Pons (tissue), 1 donor: ENCODE measurements around the gene KAZALD1.

ENCODE experiments used
- DNase-seq: peaks from one replicate; pipeline ENCODE4 v3.0.0-alpha.2; 2016; ENCODE audit warnings: low spot score

KAZALD1 gene

DNA sequence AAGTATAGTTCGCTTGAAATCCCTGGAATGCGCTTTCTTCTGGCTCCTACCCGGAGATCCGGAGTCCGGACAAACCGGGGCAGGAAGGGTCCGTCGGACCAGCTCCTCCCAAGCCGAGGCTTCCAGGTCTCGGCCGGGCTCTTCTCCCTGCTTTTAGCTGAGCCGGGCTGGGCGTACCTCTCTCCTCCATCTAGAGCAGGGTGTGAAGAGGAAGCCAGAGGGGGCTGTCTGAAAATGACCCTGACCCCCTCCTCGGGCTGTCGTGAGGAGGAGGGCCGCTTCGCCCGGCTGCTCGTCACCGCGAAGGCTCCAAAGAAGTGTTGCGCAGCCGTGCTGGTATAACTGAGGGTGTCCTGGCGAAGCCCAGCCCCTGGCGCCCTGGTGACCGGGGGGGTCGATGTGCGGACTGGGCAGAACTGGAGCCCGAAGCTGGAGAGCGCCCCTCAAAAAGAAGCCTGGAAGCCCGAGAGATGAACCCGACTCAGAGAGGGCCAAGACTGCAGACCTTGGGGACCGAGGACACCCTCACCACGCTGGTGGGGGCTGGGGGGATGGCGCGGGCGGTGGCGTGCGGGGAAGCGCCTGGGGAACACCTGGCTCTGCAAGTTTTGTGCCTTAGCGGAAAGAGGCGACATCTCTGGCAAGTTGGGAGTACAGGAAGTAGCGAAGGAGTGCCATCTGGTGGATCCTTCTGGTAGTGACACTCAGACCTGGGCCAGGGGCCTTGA is 5.7 kb downstream of the KAZALD1 start:
- peak; percentile 78 for DNase-seq

DNA sequence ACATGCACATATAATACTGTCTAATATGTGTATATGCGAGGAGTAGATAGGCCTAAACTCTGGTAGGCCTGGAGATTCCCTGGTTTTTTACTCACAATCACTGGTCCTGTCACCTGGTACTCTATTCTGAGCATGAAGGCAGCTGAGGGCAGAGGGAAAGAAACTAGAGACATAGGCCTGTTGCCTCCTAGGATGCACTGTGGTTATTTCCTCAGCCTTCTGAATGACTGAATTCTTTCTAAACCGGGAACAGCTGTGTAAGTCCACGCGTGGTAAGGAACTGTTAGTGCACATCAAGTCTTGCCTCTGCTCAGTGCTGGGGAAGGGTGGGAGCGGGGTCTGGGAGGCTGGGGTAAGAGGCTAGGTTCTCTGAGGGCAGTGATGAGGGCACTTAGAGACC is 7.7 kb downstream of the KAZALD1 start:
- no peak for DNase-seq

DNA sequence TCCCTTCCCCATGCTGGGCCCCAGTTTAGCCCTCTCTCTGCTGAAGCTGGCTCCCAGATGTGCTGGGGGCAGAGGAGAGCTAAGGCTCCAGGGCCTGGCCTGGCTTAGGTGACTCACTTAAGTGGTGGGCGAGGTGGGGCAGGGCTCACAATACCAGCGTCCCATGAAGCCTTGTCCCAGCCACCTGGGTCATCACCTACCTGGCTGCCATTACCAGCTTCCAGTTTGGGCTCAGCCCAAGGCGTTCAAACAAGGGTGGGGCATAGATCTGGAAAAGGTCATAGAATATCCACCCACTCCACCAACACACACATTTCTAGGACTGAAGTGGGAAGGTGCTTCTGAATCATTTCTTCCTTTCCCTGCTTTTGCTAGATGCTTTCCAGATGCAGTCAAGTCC is 8.3 kb downstream of the KAZALD1 start:
- no peak for DNase-seq

DNA sequence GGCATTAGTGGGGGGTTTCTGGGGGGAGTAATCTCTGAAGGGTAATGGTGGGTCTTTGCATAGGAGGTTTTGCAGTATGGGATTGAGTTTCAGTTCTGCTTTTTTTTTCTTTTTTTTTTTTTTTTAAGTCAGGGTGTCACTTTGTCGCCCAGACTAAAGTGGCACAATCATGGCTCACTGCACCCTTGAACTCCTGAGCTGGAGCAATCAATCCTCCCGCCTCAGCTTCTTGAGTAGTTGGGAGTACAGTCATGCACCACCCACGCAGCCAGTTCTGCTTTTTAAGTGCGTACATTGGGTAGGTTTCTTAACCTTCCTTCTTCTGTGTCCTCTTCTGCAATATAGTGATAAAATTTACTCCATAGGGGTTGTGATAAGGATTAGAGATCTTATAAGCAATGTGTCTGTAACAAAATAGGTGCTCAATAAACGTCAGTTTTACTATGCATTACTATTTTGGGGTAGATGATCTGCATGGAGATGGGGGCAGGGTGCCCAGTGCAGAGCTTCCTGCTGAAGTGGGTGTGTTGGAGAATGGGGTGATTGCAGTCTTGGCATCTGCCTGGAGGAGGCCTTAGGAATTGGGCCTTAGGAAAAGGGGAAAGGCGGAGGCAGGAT is 9.6 kb downstream of the KAZALD1 start:
- DNase-seq, result peak; percentile 30

DNA sequence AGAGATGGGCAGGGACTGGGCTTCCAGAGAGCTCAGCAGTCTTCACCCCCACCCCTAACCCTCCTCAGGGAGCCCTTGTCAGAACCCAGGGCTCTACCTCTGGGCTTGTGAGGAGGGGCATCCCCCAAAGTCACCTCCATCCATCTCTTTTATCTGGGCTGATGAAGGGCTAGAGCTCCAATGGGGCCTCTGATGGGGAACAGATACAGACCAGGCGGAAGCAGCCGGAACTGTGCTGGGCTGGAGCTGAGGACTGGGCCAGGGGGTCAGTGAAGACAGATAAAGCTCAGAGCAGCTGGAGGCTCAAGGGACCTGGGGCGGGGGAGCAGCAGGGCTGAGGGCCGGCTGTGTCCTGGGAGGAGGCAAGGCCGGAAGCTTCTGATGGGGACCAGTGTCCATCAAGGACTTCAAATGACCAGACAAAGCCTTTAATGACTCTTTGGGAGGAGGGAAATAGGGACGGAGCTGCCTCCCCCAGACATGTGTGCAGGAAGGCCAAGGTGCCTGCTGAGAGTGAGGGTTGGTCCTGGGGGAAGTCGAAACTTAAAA is 10.2 kb downstream of the KAZALD1 start:
- no peak for DNase-seq

DNA sequence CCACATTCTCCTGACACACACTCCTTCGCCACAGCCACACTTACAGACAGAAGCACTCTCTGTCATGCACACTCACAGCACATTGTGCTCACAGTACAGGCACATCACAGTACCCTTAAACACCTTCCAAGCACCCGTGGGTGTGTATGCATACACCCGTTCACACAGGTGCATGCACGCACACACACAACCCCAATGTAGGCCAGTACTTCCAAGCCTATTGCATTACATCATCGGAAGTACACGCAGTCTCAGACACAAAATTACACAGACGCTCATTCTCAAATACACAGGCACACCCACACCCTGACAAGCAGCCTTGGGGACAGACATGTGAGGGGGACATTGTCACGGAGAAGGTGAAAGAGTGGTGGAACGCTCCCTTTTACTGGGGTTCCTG is 11.1 kb downstream of the KAZALD1 start:
- DNase-seq, result no peak

- no peak for DNase-seq
These were observed 11.8 kb downstream of the KAZALD1 start for GRCh38 chr10:101073631-101074030.

DNA sequence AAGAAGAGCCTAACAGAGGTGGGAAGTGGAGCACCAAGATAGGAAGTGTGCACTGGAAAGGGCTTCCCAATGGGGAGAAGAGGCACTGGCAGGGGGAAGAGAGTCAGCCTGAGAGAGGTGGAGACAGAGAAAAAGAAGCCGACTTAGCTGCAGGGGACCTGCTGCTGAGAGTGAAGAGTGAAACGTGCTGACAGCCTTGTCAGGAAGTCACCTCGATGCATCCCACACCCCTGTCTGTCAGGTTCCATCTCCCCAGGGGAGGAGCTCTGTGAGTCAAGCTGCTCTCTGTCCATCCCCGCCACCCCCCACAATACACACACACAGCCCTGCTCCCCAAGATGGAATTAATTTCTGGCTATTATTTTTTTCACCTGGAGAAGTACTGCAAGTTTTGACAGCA is 14.0 kb downstream of the KAZALD1 start:
- DNase-seq, result no peak

DNA sequence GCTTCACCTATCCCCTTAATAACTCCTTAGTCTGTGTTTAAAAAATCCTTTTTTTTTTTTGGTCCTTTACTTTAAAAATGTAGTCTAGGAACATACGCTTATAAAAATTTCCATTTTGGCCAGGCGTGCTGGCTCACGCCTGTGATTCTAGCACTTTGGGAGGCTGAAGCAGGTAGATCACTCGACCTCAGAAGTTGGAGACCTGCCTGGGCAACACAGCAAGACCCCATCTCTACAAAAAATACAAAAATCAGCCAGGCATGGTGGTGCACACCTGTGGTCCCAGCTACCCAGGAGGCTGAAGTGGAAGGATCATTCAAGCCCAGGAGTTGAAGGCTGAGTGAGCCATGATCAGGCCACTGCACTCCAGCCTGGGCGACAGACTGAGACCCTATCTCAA is 14.8 kb downstream of the KAZALD1 start:
- no peak for DNase-seq

DNA sequence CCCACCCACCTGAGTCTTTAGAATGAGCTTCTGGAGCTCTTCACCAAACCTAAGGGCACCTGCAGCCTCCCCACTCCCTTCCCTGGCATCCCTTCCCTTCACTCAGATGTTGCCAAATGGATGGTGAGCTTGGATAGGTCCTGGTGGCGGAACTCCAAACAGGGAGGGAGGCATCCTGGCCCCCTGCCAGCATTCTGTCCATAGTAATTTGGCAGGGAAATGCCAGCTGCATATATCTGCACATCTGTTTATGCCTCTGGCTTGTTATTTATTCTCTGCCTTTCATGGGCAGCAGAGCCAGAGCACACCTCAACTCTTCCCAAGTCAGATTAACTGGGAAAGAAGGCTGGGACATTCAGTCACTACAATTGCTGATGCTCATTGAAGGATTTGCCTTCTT is 18.1 kb downstream of the KAZALD1 start:
- no peak for DNase-seq

DNA sequence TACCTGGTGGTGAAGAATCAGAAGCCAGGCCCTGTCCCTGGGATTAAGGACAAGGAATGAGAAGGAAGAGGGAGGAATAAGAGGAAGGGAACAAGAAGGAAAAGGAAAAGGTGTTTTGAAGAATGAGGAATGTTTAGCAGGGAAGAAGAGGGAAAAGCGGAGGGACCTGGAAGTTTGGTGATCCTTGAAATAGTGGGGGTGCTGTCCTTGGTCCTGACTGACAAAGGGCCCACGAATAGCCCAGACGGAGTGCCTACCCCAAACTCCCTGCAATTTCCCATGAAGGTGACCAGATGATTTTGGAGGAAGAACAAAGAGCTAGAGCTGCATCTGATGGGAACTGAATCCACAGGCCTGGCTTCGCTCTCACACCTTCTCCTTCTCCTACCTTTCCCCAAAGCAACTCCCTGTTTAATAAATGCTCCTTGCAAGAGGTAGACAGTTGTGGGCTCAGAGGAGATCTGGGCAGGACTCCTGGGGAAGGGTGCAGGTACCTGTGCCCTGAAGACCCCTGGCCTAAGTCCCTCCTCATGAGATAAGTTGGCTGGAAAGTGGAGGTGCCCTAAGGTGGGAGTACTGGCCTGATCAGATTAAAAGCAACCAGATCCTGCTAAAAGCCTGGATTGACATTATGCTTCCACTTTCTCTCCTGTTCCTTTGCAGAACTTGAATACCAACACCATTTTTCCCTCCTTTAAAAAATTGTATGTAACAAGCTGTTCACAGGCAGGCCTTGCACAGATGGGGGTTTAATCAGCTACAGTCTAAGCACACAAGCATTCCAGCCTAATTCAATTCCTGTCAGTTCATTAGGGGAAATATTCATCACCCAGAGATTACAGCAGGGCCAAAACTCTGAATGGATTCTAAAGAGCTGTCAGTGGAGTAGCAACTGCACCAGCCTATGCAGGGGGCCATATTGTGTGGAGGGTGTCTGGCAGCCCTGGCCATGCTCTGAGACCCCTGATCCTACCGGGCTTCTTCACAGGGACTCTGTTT is 19.4 kb downstream of the KAZALD1 start:
- DNase-seq, result no peak

GRCh38 chr10:101085846-101086245 is 24.1 kb downstream of the KAZALD1 start:
- DNase-seq, result no peak

- DNase-seq, result no peak
These were observed 25.6 kb downstream of the KAZALD1 start for GRCh38 chr10:101087376-101087775.

DNA sequence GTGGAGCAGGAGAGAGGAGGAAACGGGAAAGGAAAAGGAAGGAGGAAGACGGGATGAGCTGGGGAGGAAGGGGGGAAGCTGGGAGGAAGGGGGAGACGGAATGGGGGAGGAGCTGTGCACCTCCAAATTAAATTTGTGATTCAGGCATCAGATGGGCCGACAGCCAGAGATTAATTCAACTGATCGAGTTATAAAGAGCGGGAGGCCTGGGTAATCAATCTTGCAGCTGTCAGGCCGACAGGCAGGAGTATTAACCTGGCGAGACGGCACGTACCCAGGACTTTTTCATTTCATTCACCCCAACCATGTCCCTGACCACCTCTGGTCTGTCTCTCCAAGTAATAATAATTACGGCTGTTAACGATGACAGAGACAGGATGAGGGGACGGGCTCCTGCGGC is 26.2 kb downstream of the KAZALD1 start:
- no peak for DNase-seq

DNA sequence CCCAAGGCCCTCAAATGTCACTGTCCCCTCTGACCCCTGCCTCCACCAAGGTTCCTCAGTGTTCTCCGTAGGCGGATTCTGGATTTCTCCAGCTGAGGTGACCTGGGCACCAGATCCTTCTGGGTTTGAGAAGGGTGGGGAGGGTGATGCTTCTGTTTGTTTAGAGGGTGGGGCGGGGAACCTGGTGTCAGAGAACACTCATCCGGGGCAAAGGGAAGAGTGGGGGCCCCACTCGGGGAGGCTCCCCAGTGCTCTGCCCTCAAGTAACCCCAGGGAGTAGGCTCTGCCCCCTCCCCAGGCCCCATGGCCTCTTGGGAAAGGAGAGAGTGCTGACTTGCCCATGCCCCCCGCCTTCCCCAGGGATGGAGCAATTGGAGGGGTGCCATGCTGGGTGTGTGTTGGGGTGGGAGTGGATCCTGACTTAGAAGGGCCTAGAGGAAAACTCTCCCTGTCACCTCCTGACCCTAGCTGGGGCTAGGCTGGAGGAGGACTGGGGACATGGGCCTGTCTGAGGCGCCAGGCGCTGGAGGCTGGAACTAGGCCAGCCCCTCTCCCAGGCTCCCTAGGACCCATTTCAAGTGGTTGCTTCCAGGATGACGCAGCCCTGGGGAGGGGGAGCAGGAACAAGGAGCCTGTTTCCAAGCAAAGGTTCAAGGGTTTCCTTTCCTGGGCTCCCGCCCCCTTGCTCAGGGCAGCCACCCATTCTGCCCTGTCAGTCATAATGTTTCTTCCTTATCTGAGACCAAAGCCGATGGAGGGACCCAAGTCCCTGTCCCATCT is 27.9 kb downstream of the KAZALD1 start:
- DNase-seq, result no peak

DNA sequence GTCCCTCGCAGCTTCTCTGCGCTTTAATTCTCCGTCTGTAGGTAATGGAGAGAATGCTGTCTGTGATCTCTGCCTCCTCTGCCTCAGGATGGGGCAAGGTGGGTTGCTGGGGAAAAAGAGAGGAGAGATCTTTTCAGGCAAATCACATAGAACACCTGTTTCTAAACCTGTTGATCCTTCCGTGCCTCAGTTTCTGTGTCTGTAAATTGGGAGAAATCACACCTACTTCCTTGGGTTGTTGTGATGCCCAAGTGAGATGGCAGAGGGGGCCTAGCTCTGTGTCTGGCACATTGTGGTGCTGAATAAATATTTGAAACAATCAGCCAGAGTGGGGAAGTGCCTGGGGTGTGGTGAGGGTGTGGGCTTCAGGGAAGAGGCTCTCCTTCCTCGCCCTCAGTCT is 28.8 kb downstream of the KAZALD1 start:
- DNase-seq, result no peak

DNA sequence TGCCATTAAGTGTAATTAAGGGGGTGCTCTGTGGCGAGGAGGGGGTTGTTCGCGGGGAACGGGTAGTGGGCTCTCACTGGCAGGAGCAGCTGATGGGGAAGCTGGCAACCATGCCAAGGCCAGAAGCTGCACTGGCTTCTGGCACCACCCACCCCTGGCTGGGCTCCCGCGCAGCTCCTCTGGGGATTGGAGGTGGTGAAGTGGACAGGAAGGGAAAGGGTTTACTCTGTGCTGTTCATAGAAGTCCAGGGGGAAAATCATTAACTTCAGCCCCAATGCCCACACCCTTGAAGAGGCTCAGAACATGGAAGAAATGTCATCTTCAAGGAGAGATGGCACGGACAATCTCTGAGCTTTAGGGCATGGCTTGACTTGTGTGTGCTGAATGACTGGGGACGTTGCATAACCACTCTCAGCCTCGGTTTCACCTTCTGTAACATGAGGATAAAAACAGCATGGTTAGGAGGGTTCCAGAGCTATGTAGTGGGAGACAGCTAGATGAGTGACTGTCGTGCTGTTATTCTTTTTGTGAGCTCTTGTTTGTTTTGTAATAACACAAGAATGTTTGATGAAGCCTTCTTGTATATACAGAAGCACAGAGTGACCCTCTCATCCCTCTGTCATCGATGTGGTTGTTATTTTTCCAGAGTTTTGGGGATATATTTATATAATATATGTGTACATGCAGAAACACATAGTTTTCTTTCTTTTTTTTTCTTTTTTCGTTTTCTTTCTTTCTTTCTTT is 29.9 kb downstream of the KAZALD1 start:
- no peak for DNase-seq

- DNase-seq, result no peak
These were observed 31.1 kb downstream of the KAZALD1 start for GRCh38 chr10:101092881-101093354.

DNA sequence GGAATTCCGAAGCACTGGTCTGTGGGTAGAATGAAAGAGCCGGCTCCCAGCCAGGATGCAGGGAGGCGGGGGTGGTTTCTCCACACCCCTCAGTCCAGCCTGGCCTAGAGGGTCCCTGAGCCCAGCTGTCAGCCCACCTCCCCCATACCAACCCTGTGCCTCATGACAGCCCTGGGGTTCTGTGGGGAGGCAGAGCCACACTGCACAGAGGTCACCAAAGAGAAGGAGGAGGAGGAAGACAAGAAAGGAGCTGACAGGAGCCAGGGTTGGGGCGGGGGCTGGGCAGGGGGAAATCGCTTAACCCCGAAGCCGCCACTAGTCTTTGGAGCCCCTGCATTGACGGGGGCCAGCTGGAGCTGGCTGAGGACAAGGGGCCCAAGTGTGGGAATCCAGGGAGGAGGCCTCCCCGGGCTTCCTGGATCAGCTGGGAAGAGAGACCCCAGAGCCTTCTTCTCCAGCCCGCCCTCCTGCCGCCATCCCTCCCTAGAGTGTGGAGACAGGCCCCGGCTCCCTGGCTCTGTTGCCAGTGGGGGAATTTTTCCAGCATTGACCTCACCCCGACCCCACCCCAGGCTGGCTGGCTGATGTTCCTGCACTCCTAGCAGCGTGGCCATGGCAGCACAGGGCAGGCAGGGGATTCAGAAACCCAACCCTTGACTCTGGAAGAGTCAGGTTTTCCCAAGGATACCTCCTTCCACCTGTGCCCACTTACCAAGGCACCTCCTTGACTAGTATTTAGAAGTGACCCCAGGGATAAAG is 32.5 kb downstream of the KAZALD1 start:
- no peak for DNase-seq

- DNase-seq, result no peak
These were observed 33.2 kb downstream of the KAZALD1 start for GRCh38 chr10:101095004-101095403.
